ENCODE measurements around the gene PARPBP.
"Not testable (repeated sequence)": the region's sequence is repeated elsewhere in the genome, so short reads cannot be mapped to it uniquely, and the experiment has no call there.

The PARPBP gene

GRCh38 chr12:102118874-102119273 lies 1.1 kb upstream of the PARPBP start:
- peaks cover 31% of the 10 kb centered on the region for H3K36me3 Mint-ChIP-seq (ENCODE audit: low read depth)
- TF ChIP-seq CTCF (IDR thresholded peaks at IDR 0.05), result no peak
- H3K27ac Mint-ChIP-seq, result no peak overlapping the region
- no peak for DNase-seq
- peak overlapping the region; percentile 93 for H3K4me3 Mint-ChIP-seq
- no peaks in the 10 kb centered on the region for H3K9me3 Mint-ChIP-seq
- no peaks in the 10 kb centered on the region for H3K27me3 Mint-ChIP-seq (ENCODE audit: low read depth, poor library complexity)
- peaks cover 37% of the 10 kb centered on the region for H3K4me1 Mint-ChIP-seq

- no peaks in the 10 kb centered on the region for H3K27me3 Mint-ChIP-seq (ENCODE audit: low read depth, poor library complexity)
- TF ChIP-seq CTCF (IDR thresholded peaks at IDR 0.05), result no peak
- peak overlapping the region; percentile 93 for H3K27ac Mint-ChIP-seq
- H3K4me1 Mint-ChIP-seq, result peaks cover 37% of the 10 kb centered on the region
- peaks cover 45% of the 10 kb centered on the region for H3K36me3 Mint-ChIP-seq (ENCODE audit: low read depth)
- no peaks in the 10 kb centered on the region for H3K9me3 Mint-ChIP-seq
- peak overlapping the region; percentile 93 for H3K4me3 Mint-ChIP-seq
- no peak for DNase-seq
Measured at GRCh38 chr12:102120564-102120873, 536 bp downstream of the PARPBP start.

GRCh38 chr12:102120886-102121285 lies 903 bp downstream of the PARPBP start:
- Mint-ChIP-seq H3K4me3 (peak overlapping the region; percentile 93), H3K27me3 (ENCODE audit: low read depth, poor library complexity) (no peaks in the 10 kb centered on the region), H3K9me3 (no peaks in the 10 kb centered on the region), H3K27ac (peak overlapping the region; percentile 7), H3K36me3 (ENCODE audit: low read depth) (peaks cover 45% of the 10 kb centered on the region), H3K4me1 (peaks cover 37% of the 10 kb centered on the region)
- no peak for TF ChIP-seq CTCF (IDR thresholded peaks at IDR 0.05)
- DNase-seq, result no peak

GRCh38 chr12:102121328-102121727 lies 1.3 kb downstream of the PARPBP start:
- Mint-ChIP-seq H3K4me3 (peak overlapping the region; percentile 93), H3K4me1 (peaks cover 37% of the 10 kb centered on the region), H3K27ac (peak overlapping the region; percentile 7), H3K36me3 (ENCODE audit: low read depth) (peaks cover 45% of the 10 kb centered on the region)
- H3K9me3 Mint-ChIP-seq; DNase-seq; H3K27me3 Mint-ChIP-seq (ENCODE audit: low read depth, poor library complexity): not testable (repeated sequence)

GRCh38 chr12:102130720-102131119 lies 10.7 kb downstream of the PARPBP start:
- DNase-seq; H3K27ac Mint-ChIP-seq; H3K4me1 Mint-ChIP-seq; H3K27me3 Mint-ChIP-seq (ENCODE audit: low read depth, poor library complexity); H3K4me3 Mint-ChIP-seq: not testable (repeated sequence)
- H3K36me3 Mint-ChIP-seq (ENCODE audit: low read depth), result peaks cover 95% of the 10 kb centered on the region
- peaks cover 56% of the 10 kb centered on the region for H3K9me3 Mint-ChIP-seq

- H3K27me3 Mint-ChIP-seq (ENCODE audit: low read depth, poor library complexity); H3K4me1 Mint-ChIP-seq; H3K27ac Mint-ChIP-seq; H3K4me3 Mint-ChIP-seq; DNase-seq: not testable (repeated sequence)
- H3K9me3 Mint-ChIP-seq, result peaks cover 59% of the 10 kb centered on the region
- peaks cover 95% of the 10 kb centered on the region for H3K36me3 Mint-ChIP-seq (ENCODE audit: low read depth)
Measured at GRCh38 chr12:102131442-102131841, 11.5 kb downstream of the PARPBP start.

GRCh38 chr12:102137619-102138018 lies 17.6 kb downstream of the PARPBP start:
- Mint-ChIP-seq H3K36me3 (ENCODE audit: low read depth) (peaks cover 100% of the 10 kb centered on the region), H3K9me3 (peaks cover 68% of the 10 kb centered on the region)
- not testable (repeated sequence) for H3K27me3 Mint-ChIP-seq (ENCODE audit: low read depth, poor library complexity); DNase-seq; H3K27ac Mint-ChIP-seq; H3K4me3 Mint-ChIP-seq; H3K4me1 Mint-ChIP-seq

- H3K4me1 Mint-ChIP-seq; DNase-seq; H3K27ac Mint-ChIP-seq; H3K4me3 Mint-ChIP-seq; H3K27me3 Mint-ChIP-seq (ENCODE audit: low read depth, poor library complexity): not testable (repeated sequence)
- Mint-ChIP-seq H3K9me3 (peaks cover 88% of the 10 kb centered on the region), H3K36me3 (ENCODE audit: low read depth) (peaks cover 99% of the 10 kb centered on the region)
Measured at GRCh38 chr12:102142866-102143373, 22.9 kb downstream of the PARPBP start.

Data from nephron progenitor cell (in vitro differentiated cells).